ENCODE measurements around the gene ANKMY1. TPM values are rescaled to one million over a fixed set of nuclear protein-coding genes. Genes with fewer than 3 reads are reported as not detected.

Gene ANKMY1
- polyA plus RNA-seq, 3 donors, result 2.1 to 22.9 (median 2.9) TPM

GRCh38 chr2:240432820-240433801 is 124.7 kb downstream of the ANKMY1 start:
- no peak overlapping the region for H3K27ac ChIP-seq (ENCODE audit: low read depth in 1 of 2, low read length in 2 of 2)
- no peak overlapping the region for H3K4me2 ChIP-seq (replicated peaks; ENCODE audit: extremely low read depth, low read length, poor library complexity, severe bottlenecking)
- WGBS (ENCODE audit: insufficient coverage), result 90% methylated on average over 25 of the region's 34 CpGs
- peak overlapping the region in 1 of 2 donors; percentile 62 for H3K4me3 Mint-ChIP-seq
- H3K27ac Mint-ChIP-seq, result no peak overlapping the region
- H3K9ac ChIP-seq (ENCODE audit: insufficient read depth, low read length, poor library complexity, severe bottlenecking), result no peak overlapping the region
- H2AFZ ChIP-seq (ENCODE audit: insufficient read depth, low read depth, low read length, poor library complexity, severe bottlenecking), result no peak overlapping the region
- H3K79me2 ChIP-seq (ENCODE audit: insufficient read depth, low read length), result no peaks in the 10 kb centered on the region
- no peak for DNase-seq
- no peaks in the 10 kb centered on the region for H3K36me3 ChIP-seq (replicated peaks in 1 of 2; ENCODE audit: control insufficient read depth in 1 of 2, insufficient read depth in 2 of 2, low read length in 2 of 2)
- intact Hi-C loops (cut with micrococcal nuclease), result loop anchor here in 1 of 2 donors (10.0 kb wide), 1 partner anchor 198 kb away; no protein-coding TSS in a partner anchor
- peaks cover 7% of the 10 kb centered on the region for H3K4me1 Mint-ChIP-seq
- H3K9me3 ChIP-seq (replicated peaks in 1 of 2; ENCODE audit: control insufficient read depth in 1 of 2, insufficient read depth in 1 of 2, low read length in 2 of 2), result peaks cover 0 to 14% of the 10 kb centered on the region in 2 donors
- H3K27me3 ChIP-seq (ENCODE audit: control insufficient read depth in 2 of 2, insufficient read depth in 2 of 2, low read length in 2 of 2), result peaks cover 19 to 35% of the 10 kb centered on the region in 2 donors
- no peak overlapping the region for H3K4me3 ChIP-seq (replicated peaks in 1 of 3; ENCODE audit: low read depth in 2 of 3, low read length in 3 of 3)
- peaks cover 0 to 10% (median 4%) of the 10 kb centered on the region in 7 donors for H3K9me3 Mint-ChIP-seq
- peaks cover 0 to 17% of the 10 kb centered on the region in 2 donors for H3K4me1 ChIP-seq (ENCODE audit: control insufficient read depth in 1 of 2, insufficient read depth in 2 of 2, low read length in 2 of 2)
- peaks cover 30 to 62% (median 42%) of the 10 kb centered on the region in 3 donors for H3K27me3 Mint-ChIP-seq (ENCODE audit: low read depth in 3 of 3)
- TF ChIP-seq CTCF (IDR thresholded peaks at IDR 0.05), result no peak
- H3K36me3 Mint-ChIP-seq, result peaks cover 0 to 2% of the 10 kb centered on the region in 2 donors
- H4K20me1 ChIP-seq (ENCODE audit: insufficient read depth, low read length), result no peaks in the 10 kb centered on the region

- peaks cover 13 to 28% of the 10 kb centered on the region in 2 donors for H3K27me3 ChIP-seq (ENCODE audit: control insufficient read depth in 2 of 2, insufficient read depth in 2 of 2, low read length in 2 of 2)
- TF ChIP-seq CTCF (IDR thresholded peaks at IDR 0.05), result no peak
- no peaks in the 10 kb centered on the region for H4K20me1 ChIP-seq (ENCODE audit: insufficient read depth, low read length)
- intact Hi-C loops (cut with micrococcal nuclease), result loop anchor here in 1 of 2 donors (10.0 kb wide), 1 partner anchor 198 kb away; no protein-coding TSS in a partner anchor
- H3K79me2 ChIP-seq (ENCODE audit: insufficient read depth, low read length), result no peaks in the 10 kb centered on the region
- Mint-ChIP-seq H3K27me3 (ENCODE audit: low read depth in 3 of 3) (peaks cover 25 to 55% (median 36%) of the 10 kb centered on the region in 3 donors), H3K36me3 (no peaks in the 10 kb centered on the region), H3K9me3 (peaks cover 0 to 7% (median 3%) of the 10 kb centered on the region in 7 donors), H3K4me1 (peaks cover 7% of the 10 kb centered on the region), H3K4me3 (peak overlapping the region in 1 of 2 donors; percentile 3), H3K27ac (no peak overlapping the region)
- 86% methylated on average over 9 of the region's 9 CpGs for WGBS (ENCODE audit: insufficient coverage)
- H3K4me2 ChIP-seq (replicated peaks; ENCODE audit: extremely low read depth, low read length, poor library complexity, severe bottlenecking), result no peak overlapping the region
- no peak for DNase-seq
- no peak overlapping the region for H2AFZ ChIP-seq (ENCODE audit: insufficient read depth, low read depth, low read length, poor library complexity, severe bottlenecking)
- peaks cover 0 to 8% of the 10 kb centered on the region in 2 donors for H3K9me3 ChIP-seq (replicated peaks in 1 of 2; ENCODE audit: control insufficient read depth in 1 of 2, insufficient read depth in 1 of 2, low read length in 2 of 2)
- no peaks in the 10 kb centered on the region for H3K36me3 ChIP-seq (replicated peaks in 1 of 2; ENCODE audit: control insufficient read depth in 1 of 2, insufficient read depth in 2 of 2, low read length in 2 of 2)
- H3K4me3 ChIP-seq (replicated peaks in 1 of 3; ENCODE audit: low read depth in 2 of 3, low read length in 3 of 3), result no peak overlapping the region
- peaks cover 0 to 17% of the 10 kb centered on the region in 2 donors for H3K4me1 ChIP-seq (ENCODE audit: control insufficient read depth in 1 of 2, insufficient read depth in 2 of 2, low read length in 2 of 2)
- no peak overlapping the region for H3K27ac ChIP-seq (ENCODE audit: low read depth in 1 of 2, low read length in 2 of 2)
- no peak overlapping the region for H3K9ac ChIP-seq (ENCODE audit: insufficient read depth, low read length, poor library complexity, severe bottlenecking)
These were observed 125.4 kb downstream of the ANKMY1 start for GRCh38 chr2:240432430-240432819.

Data from CD14-positive monocyte (primary cell).